H1 (cell line): ENCODE data around the gene LILRB4. TPM values are rescaled to one million over a fixed set of nuclear protein-coding genes. Genes with fewer than 3 reads are reported as not detected.

Experiments
- CTCF ChIA-PET: fragments of 300-600 bp; sonication (Branson Sonifier 250); formaldehyde crosslinking; loops from one replicate; lab custom pipeline; 2021; ENCODE audit not compliant: partially characterized antibody; lab: Charles Lee
- POLR2A ChIA-PET: fragments of 300-600 bp; sonication (Branson Sonifier 250); formaldehyde crosslinking; loops from one replicate; lab custom pipeline; 2021; ENCODE audit warnings: inconsistent platforms; ENCODE audit not compliant: partially characterized antibody; lab: Charles Lee
- DNase-seq, 2 experiments: peaks; one replicate each; pipeline versions ENCODE4 v3.0.0 to v3.0.0-alpha.2; 2010 to 2022; ENCODE audit warnings: low spot score in 2 of 2, low read depth in 1 of 2, mixed read lengths in 1 of 2
- FAIRE-seq: peaks from 2 replicates; lab custom pipeline; 2011; peaks lifted over from hg19 to GRCh38; lab: Jason Lieb, UNC
- H2AFZ ChIP-seq: 2 replicates; pipeline ENCODE4 v1.8.1; 2012; ENCODE audit warnings: low read length, inconsistent platforms
- H2AK5ac ChIP-seq: 2 replicates; pipeline ENCODE4 v1.6.1; 2013; ENCODE audit warnings: low read depth, low read length
- H2BK120ac ChIP-seq: replicated peaks from 2 replicates; pipeline ENCODE3; 2013; ENCODE audit warnings: low read depth, low read length, inconsistent platforms
- H2BK12ac ChIP-seq: 2 replicates; pipeline ENCODE4 v1.6.1; 2013; ENCODE audit warnings: low read depth, low read length
- H2BK15ac ChIP-seq: 2 replicates; pipeline ENCODE4 v1.6.1; 2013; ENCODE audit warnings: low read length
- H2BK20ac ChIP-seq: 2 replicates; pipeline ENCODE4 v1.6.1; 2013; ENCODE audit warnings: low read length
- H2BK5ac ChIP-seq: 2 replicates; pipeline ENCODE4 v1.6.1; 2013; ENCODE audit warnings: low read depth, low read length
- H3K14ac ChIP-seq: 2 replicates; pipeline ENCODE4 v1.6.1; 2013; ENCODE audit warnings: inconsistent platforms; ENCODE audit not compliant: insufficient read length
- H3K18ac ChIP-seq: 2 replicates; pipeline ENCODE4 v1.6.1; 2013; ENCODE audit warnings: low read length; ENCODE audit errors: extremely low read depth
- H3K23ac ChIP-seq: 2 replicates; pipeline ENCODE4 v1.6.1; 2013; ENCODE audit warnings: inconsistent platforms; ENCODE audit not compliant: insufficient read length
- H3K23me2 ChIP-seq: 2 replicates; pipeline ENCODE4 v1.6.1; 2013; ENCODE audit warnings: low read depth, low read length
- H3K27ac ChIP-seq: 2 replicates; pipeline ENCODE4 v1.6.1; 2011; ENCODE audit warnings: low read depth, low read length, inconsistent platforms
- H3K27me3 ChIP-seq, 4 experiments: replicated peaks in 1 of 4; 1 replicate in 1 of 4; 2 replicates in 3 of 4; pipeline versions ENCODE4 v1.6.1 to v1.8.1; 2011 to 2013; ENCODE audit warnings: low read length in 3 of 4, mild to moderate bottlenecking in 3 of 4, inconsistent platforms in 2 of 4, mixed read lengths in 2 of 4, moderate library complexity in 1 of 4; ENCODE audit not compliant: control insufficient read depth in 3 of 4, insufficient read depth in 3 of 4; ENCODE audit errors: extremely low read depth in 1 of 4
- H3K36me3 ChIP-seq, 4 experiments: 2 replicates each; pipeline versions ENCODE4 v1.6.1 to v1.8.1; 2011 to 2013; ENCODE audit warnings: mild to moderate bottlenecking in 4 of 4, low read length in 3 of 4, moderate library complexity in 2 of 4, control low read depth in 1 of 4, inconsistent platforms in 1 of 4; ENCODE audit not compliant: insufficient read depth in 4 of 4, control insufficient read depth in 2 of 4
- H3K4ac ChIP-seq: replicated peaks from 2 replicates; pipeline ENCODE3; 2013; ENCODE audit warnings: low read length, low read depth, mixed read lengths, inconsistent platforms; ENCODE audit not compliant: insufficient read length
- H3K4me1 ChIP-seq, 4 experiments: replicated peaks in 1 of 4; 1 replicate in 1 of 4; 2 replicates in 3 of 4; pipeline versions ENCODE4 v1.6.1 to v1.8.1; 2011 to 2013; ENCODE audit warnings: low read length in 3 of 4, inconsistent platforms in 2 of 4, mixed read lengths in 1 of 4; ENCODE audit not compliant: insufficient read depth in 4 of 4, control insufficient read depth in 3 of 4
- H3K4me2 ChIP-seq, 2 experiments: 2 replicates each; pipeline versions ENCODE4 v1.6.1 to v1.8.1; 2011 to 2013; ENCODE audit warnings: low read depth in 2 of 2, low read length in 2 of 2, control low read depth in 1 of 2, inconsistent platforms in 1 of 2, mild to moderate bottlenecking in 1 of 2; ENCODE audit not compliant: insufficient read depth in 1 of 2
- H3K4me3 ChIP-seq, 4 experiments: fragments of 200-600, 300-600 bp in 1 of 4; sonication (generic), shearing (Covaris generic), sonication (Bioruptor Twin) in 1 of 4; 2 replicates each; pipeline versions ENCODE4 v1.5.1 to v1.8.1; 2011 to 2016; ENCODE audit warnings: low read length in 4 of 4, low read depth in 3 of 4, control low read depth in 2 of 4, inconsistent platforms in 2 of 4, mild to moderate bottlenecking in 2 of 4, mixed read lengths in 1 of 4, moderate library complexity in 1 of 4; ENCODE audit not compliant: insufficient read depth in 2 of 4; ENCODE audit errors: extremely low read depth in 1 of 4
- H3K56ac ChIP-seq: replicated peaks from 2 replicates; pipeline ENCODE3; 2013; ENCODE audit warnings: low read depth, mild to moderate bottlenecking, mixed read lengths, low read length, inconsistent platforms; ENCODE audit not compliant: insufficient read length
- H3K79me1 ChIP-seq: 2 replicates; pipeline ENCODE4 v1.6.1; 2013; ENCODE audit warnings: low read depth, low read length, control low read depth
- H3K79me2 ChIP-seq, 2 experiments: 2 replicates each; pipeline versions ENCODE4 v1.6.1 to v1.8.1; 2012 to 2013; ENCODE audit warnings: low read length in 2 of 2, mild to moderate bottlenecking in 2 of 2, inconsistent platforms in 1 of 2; ENCODE audit not compliant: insufficient read depth in 2 of 2, control insufficient read depth in 1 of 2
- H3K9ac ChIP-seq, 4 experiments: replicated peaks in 1 of 4; 1 replicate in 1 of 4; 2 replicates in 3 of 4; pipeline versions ENCODE4 v1.6.1 to v1.8.1; 2011 to 2013; ENCODE audit warnings: low read depth in 3 of 4, low read length in 3 of 4, control low read depth in 2 of 4, mild to moderate bottlenecking in 2 of 4, moderate library complexity in 2 of 4, inconsistent platforms in 1 of 4; ENCODE audit errors: extremely low read depth in 1 of 4
- H3K9me3 ChIP-seq, 2 experiments: 2 replicates each; pipeline versions ENCODE4 v1.6.1 to v1.8.1; 2012 to 2013; ENCODE audit warnings: mild to moderate bottlenecking in 2 of 2, moderate library complexity in 2 of 2, control low read depth in 1 of 2, inconsistent platforms in 1 of 2, low read depth in 1 of 2, low read length in 1 of 2, mixed read lengths in 1 of 2; ENCODE audit not compliant: insufficient read depth in 2 of 2
- H4K20me1 ChIP-seq, 2 experiments: replicated peaks in 1 of 2; 2 replicates each; pipeline versions ENCODE3 to v1.8.1; 2011 to 2013; ENCODE audit warnings: inconsistent platforms in 2 of 2, low read length in 2 of 2, mild to moderate bottlenecking in 1 of 2; ENCODE audit not compliant: insufficient read depth in 2 of 2, control insufficient read depth in 1 of 2
- H4K5ac ChIP-seq: 2 replicates; pipeline ENCODE4 v1.6.1; 2013; ENCODE audit warnings: low read length, low read depth, mixed read lengths, inconsistent platforms; ENCODE audit not compliant: insufficient read length
- H4K8ac ChIP-seq: 2 replicates; pipeline ENCODE4 v1.8.0; 2013; ENCODE audit warnings: mild to moderate bottlenecking, moderate library complexity, low read length, inconsistent platforms; ENCODE audit not compliant: insufficient read depth; ENCODE audit errors: extremely low read depth
- H4K91ac ChIP-seq: replicated peaks from 2 replicates; pipeline ENCODE3; 2013; ENCODE audit warnings: low read length, mixed read lengths, inconsistent platforms; ENCODE audit not compliant: insufficient read length
- E2F6 ChIP-seq: IDR thresholded peaks from 2 replicates; pipeline ENCODE4 v1.6.1; 2012; ENCODE audit warnings: inconsistent platforms
- HDAC6 ChIP-seq: IDR thresholded peaks from one replicate; pipeline ENCODE4 v1.7.1; 2012; ENCODE audit warnings: low read depth, mild to moderate bottlenecking, inconsistent platforms, low read length, moderate library complexity
- JUND ChIP-seq: IDR thresholded peaks from 2 replicates; pipeline ENCODE4 v1.6.1; 2011; ENCODE audit warnings: mild to moderate bottlenecking, improper control_type of control experiment, low read length
- POLR2AphosphoS5 ChIP-seq: IDR thresholded peaks from 2 replicates; pipeline ENCODE4 v1.6.1; 2011; ENCODE audit warnings: low read depth, low read length
- SRF ChIP-seq: IDR thresholded peaks from 2 replicates; pipeline ENCODE4 v1.6.1; 2011; ENCODE audit warnings: mild to moderate bottlenecking, low read depth, low read length, moderate library complexity
- TAF7 ChIP-seq: optimal IDR thresholded peaks from 2 replicates; pipeline ENCODE3; 2011; ENCODE audit warnings: low read depth, mild to moderate bottlenecking, inconsistent platforms, low read length, moderate library complexity, borderline replicate concordance
- TCF12 ChIP-seq: IDR thresholded peaks from 2 replicates; pipeline ENCODE4 v1.6.1; 2011; ENCODE audit warnings: low read depth, mild to moderate bottlenecking, low read length
- WGBS, 2 experiments: shearing (Covaris generic) in 1 of 2; methylation state at CpG; one replicate each; pipeline versions ENCODE4 v1.1.6 to v1.1.7; 2013 to 2015; ENCODE audit warnings: low lambda C conversion rate in 2 of 2, mixed read lengths in 2 of 2, inconsistent platforms in 1 of 2, low coverage in 1 of 2, missing lambda C conversion rate in 1 of 2; ENCODE audit not compliant: insufficient replicate concordance in 2 of 2, insufficient coverage in 1 of 2, insufficient read length in 1 of 2; ENCODE audit errors: extremely low coverage in 1 of 2, missing lambda C conversion rate in 1 of 2; 5-methylcytosine and 5-hydroxymethylcytosine counted together
- polyA plus RNA-seq, 7 experiments: library from polyadenylated mRNA; depleted of rRNA in 3 of 7; stranded (reverse) in 5 of 7; unstranded in 2 of 7; fragments of >200 nt in 5 of 7; fragments of 200-250 nt in 2 of 7; gene quantifications; 1 replicate in 5 of 7; 2 replicates in 1 of 7; 4 replicates in 1 of 7; pipeline versions ENCODE4 v1.2.1 to v1.2.3, GENCODE V29; 2011 to 2013; ENCODE audit warnings: missing spikeins in 2 of 7, mixed read lengths in 2 of 7
- total RNA-seq: library from RNA; stranded (reverse); fragmentation: NEBNext Ultra II Directional; extraction: Animal tissue kit (Norgen Biotek cat#: 25700); gene quantifications from 2 replicates; pipeline ENCODE4 v1.2.1, GENCODE V29; 2021

The LILRB4 gene
- total and polyA plus RNA-seq, 2 of the 8 experiments (the other 6 are each of a cell fraction or from before 2014, with no cell fraction given) = not detected

- no peak overlapping the region for H4K8ac ChIP-seq
- H3K79me2 ChIP-seq = no peaks in the 10 kb centered on the region
- H2AFZ ChIP-seq = no peak overlapping the region
- no peaks in the 10 kb centered on the region for H4K20me1 ChIP-seq
- FAIRE-seq (no peak), DNase-seq (no peak)
- POLR2A ChIA-PET = no interaction called here
- TF ChIP-seq E2F6 = no peak
- TF ChIP-seq JUND = no peak
- no peak for TF ChIP-seq POLR2AphosphoS5
- no peak for TF ChIP-seq TAF7
- TF ChIP-seq HDAC6 = no peak
- TF ChIP-seq TCF12 = no peak
- TF ChIP-seq SRF = no peak
- H4K91ac ChIP-seq = no peak overlapping the region
- H3K4me1 ChIP-seq = no peaks in the 10 kb centered on the region
- H3K9me3 ChIP-seq = peaks cover 70 to 82% of the 10 kb centered on the region in 2 experiments
- no peak overlapping the region for H3K18ac ChIP-seq
- no peak overlapping the region for H3K4me2 ChIP-seq
- no peak overlapping the region for H2AK5ac ChIP-seq
- H3K27me3 ChIP-seq = no peaks in the 10 kb centered on the region
- H2BK15ac ChIP-seq = no peak overlapping the region
- 66% methylated on average over 1 of the region's 1 CpG; no CpG with 5 or more reads in 1 of the 2 experiments for WGBS, 2 experiments
- no peak overlapping the region for H2BK5ac ChIP-seq
- H3K9ac ChIP-seq = no peak overlapping the region
- H3K23me2 ChIP-seq = no peaks in the 10 kb centered on the region
- no peak overlapping the region for H2BK12ac ChIP-seq
- no peak overlapping the region for H4K5ac ChIP-seq
- H3K56ac ChIP-seq = no peak overlapping the region
- no peaks in the 10 kb centered on the region for H3K36me3 ChIP-seq
- H3K4ac ChIP-seq = no peak overlapping the region
- H3K27ac ChIP-seq = no peak overlapping the region
- H2BK120ac ChIP-seq = no peak overlapping the region
- CTCF ChIA-PET = no interaction called here
- H3K79me1 ChIP-seq = no peaks in the 10 kb centered on the region
- no peak overlapping the region for H3K14ac ChIP-seq
- H2BK20ac ChIP-seq = no peak overlapping the region
- H3K23ac ChIP-seq = no peak overlapping the region
- H3K4me3 ChIP-seq = no peak overlapping the region
Observed at GRCh38 chr19:54668353-54668752, 5.6 kb downstream of the LILRB4 start.
